IMR-90 (cell line): ENCODE measurements around the gene VPS13A. TPM values are rescaled to one million over a fixed set of nuclear protein-coding genes. Genes with fewer than 3 reads are reported as not detected.

Experiments used
- ATAC-seq: fragments of 200-7000 bp; cut with Tn5 transposase; 2 replicates; pipeline ENCODE4 v1.9.1; 2020; ENCODE audit warnings: low read depth, mild to moderate bottlenecking, moderate library complexity
- BruUV-seq: library from RNA; stranded (reverse); fragments of 400-500 nt; replicated peaks from 2 replicates; lab custom pipeline; 2021; lab: Mats Ljungman, UMichigan
- CTCF ChIA-PET: fragments of 300-600 bp; formaldehyde crosslinking; extraction: SDS; loops from one replicate; lab custom pipeline; 2021; ENCODE audit warnings: antibody characterized with exemption; lab: Yijun Ruan, JAX
- POLR2A ChIA-PET: fragments of 300-600 bp; sonication (Branson Sonifier 250); formaldehyde crosslinking; loops from one replicate; lab custom pipeline; 2022; ENCODE audit warnings: antibody characterized with exemption; ENCODE audit not compliant: unreplicated experiment; lab: Charles Lee
- DNase-seq: peaks from one replicate; pipeline ENCODE4 v3.0.0; 2013
- H2AFZ ChIP-seq: replicated peaks from 2 replicates; pipeline ENCODE3; 2013; ENCODE audit warnings: low read length, mild to moderate bottlenecking; ENCODE audit not compliant: poor library complexity
- H2AK5ac ChIP-seq: 2 replicates; pipeline ENCODE4 v1.6.1; 2013; ENCODE audit warnings: low read depth, low read length, inconsistent platforms
- H2AK9ac ChIP-seq: replicated peaks from 2 replicates; pipeline ENCODE3; 2013; ENCODE audit warnings: mild to moderate bottlenecking, low read depth, low read length, moderate library complexity; ENCODE audit not compliant: poor library complexity
- H2BK120ac ChIP-seq: 2 replicates; pipeline ENCODE4 v1.6.1; 2013; ENCODE audit warnings: low read depth, low read length, inconsistent platforms
- H2BK15ac ChIP-seq: 3 replicates; pipeline ENCODE4 v1.6.1; 2013; ENCODE audit warnings: low read depth, low read length, inconsistent platforms
- H2BK20ac ChIP-seq: 2 replicates; pipeline ENCODE4 v1.6.1; 2013; ENCODE audit warnings: low read depth, mild to moderate bottlenecking, inconsistent platforms, low read length, moderate library complexity
- H2BK5ac ChIP-seq: 2 replicates; pipeline ENCODE4 v1.6.1; 2013; ENCODE audit warnings: mild to moderate bottlenecking, low read depth, low read length, inconsistent platforms; ENCODE audit not compliant: poor library complexity, severe bottlenecking
- H3K14ac ChIP-seq: replicated peaks from 2 replicates; pipeline ENCODE4 v1.6.1; 2013; ENCODE audit warnings: low read depth, low read length, inconsistent platforms
- H3K18ac ChIP-seq: 2 replicates; pipeline ENCODE4 v1.6.1; 2013; ENCODE audit warnings: low read depth, low read length, control low read depth
- H3K23ac ChIP-seq: 2 replicates; pipeline ENCODE4 v1.6.1; 2013; ENCODE audit warnings: low read depth, low read length, inconsistent platforms
- H3K27ac ChIP-seq: 2 replicates; pipeline ENCODE4 v1.5.1; 2013; ENCODE audit warnings: mild to moderate bottlenecking, control low read depth, low read length; ENCODE audit not compliant: insufficient read depth
- H3K27me3 ChIP-seq: 2 replicates; pipeline ENCODE4 v1.6.1; 2013; ENCODE audit warnings: low read length; ENCODE audit not compliant: control insufficient read depth, insufficient read depth
- H3K36me3 ChIP-seq: 2 replicates; pipeline ENCODE4 v1.6.1; 2013; ENCODE audit warnings: low read length, mixed read lengths; ENCODE audit not compliant: control insufficient read depth, insufficient read depth
- H3K4ac ChIP-seq: 2 replicates; pipeline ENCODE4 v1.6.1; 2013; ENCODE audit warnings: low read depth, low read length, inconsistent platforms
- H3K4me1 ChIP-seq: 2 replicates; pipeline ENCODE4 v1.6.1; 2013; ENCODE audit warnings: low read length, mixed read lengths; ENCODE audit not compliant: control insufficient read depth, insufficient read depth
- H3K4me2 ChIP-seq: 2 replicates; pipeline ENCODE4 v1.6.1; 2013; ENCODE audit warnings: low read depth, mild to moderate bottlenecking, control low read depth, low read length, moderate library complexity
- H3K4me3 ChIP-seq: 2 replicates; pipeline ENCODE4 v1.5.1; 2013; ENCODE audit warnings: low read depth, mild to moderate bottlenecking, control low read depth, low read length, moderate library complexity; ENCODE audit not compliant: insufficient read depth
- H3K56ac ChIP-seq: 2 replicates; pipeline ENCODE4 v1.6.1; 2013; ENCODE audit warnings: low read length, inconsistent platforms; ENCODE audit not compliant: insufficient read depth; ENCODE audit errors: extremely low read depth
- H3K79me1 ChIP-seq, 2 experiments: 2 replicates each; pipeline ENCODE4 v1.6.1; 2013; ENCODE audit warnings: low read length in 2 of 2, inconsistent platforms in 1 of 2, low read depth in 1 of 2
- H3K9ac ChIP-seq: 2 replicates; pipeline ENCODE4 v1.6.1; 2013; ENCODE audit warnings: low read depth, low read length, control low read depth
- H3K9me1 ChIP-seq: 2 replicates; pipeline ENCODE4 v1.6.1; 2013; ENCODE audit warnings: low read length, inconsistent platforms; ENCODE audit not compliant: insufficient read depth
- H3K9me3 ChIP-seq: 2 replicates; pipeline ENCODE4 v1.6.1; 2013; ENCODE audit warnings: low read length; ENCODE audit not compliant: control insufficient read depth, insufficient read depth
- H4K20me1 ChIP-seq: 2 replicates; pipeline ENCODE4 v1.6.1; 2013; ENCODE audit warnings: low read length, inconsistent platforms; ENCODE audit not compliant: insufficient read depth
- H4K5ac ChIP-seq: 2 replicates; pipeline ENCODE4 v1.6.1; 2013; ENCODE audit warnings: mild to moderate bottlenecking, low read depth, low read length, control low read depth
- H4K8ac ChIP-seq, 2 experiments: 2 replicates each; pipeline ENCODE4 v1.6.1; 2013; ENCODE audit warnings: low read depth in 2 of 2, low read length in 2 of 2, control low read depth in 1 of 2, inconsistent platforms in 1 of 2
- H4K91ac ChIP-seq: 2 replicates; pipeline ENCODE4 v1.6.1; 2013; ENCODE audit warnings: low read depth, low read length, inconsistent platforms; ENCODE audit not compliant: insufficient read depth
- SMC3 ChIP-seq: fragments of 150-350 bp; IDR thresholded peaks from 2 replicates; pipeline ENCODE4 v1.6.1; 2016; ENCODE audit warnings: low read depth, mild to moderate bottlenecking, antibody characterized with exemption, low read length, moderate library complexity
- WGBS, 2 experiments: methylation state at CpG; one replicate each; pipeline versions ENCODE4 v1.1.5 to v1.1.7; 2013; ENCODE audit warnings: missing lambda C conversion rate in 2 of 2; ENCODE audit not compliant: insufficient read length in 1 of 2; ENCODE audit errors: extremely low coverage in 2 of 2; 5-methylcytosine and 5-hydroxymethylcytosine counted together
- dilution Hi-C: fragments of 300-500 bp; cut with HindIII; formaldehyde crosslinking; loops from one replicate; pipeline ENCODE4 v1.14.3; 2018; ENCODE audit warnings: low sequenced_read_pairs; ENCODE audit not compliant: unreplicated experiment
- in situ Hi-C: fragments of 300-500 bp; cut with MboI; formaldehyde crosslinking; loops from 3 replicates; pipeline ENCODE4 v1.14.3; 2019; ENCODE audit warnings: low sequenced_read_pairs, inconsistent platforms, mixed read lengths
- intact Hi-C: fragments of 100-400 bp; cut with micrococcal nuclease; formaldehyde crosslinking; loops from 2 replicates; pipeline ENCODE4 v1.10.0; 2022
- polyA plus RNA-seq, 3 experiments: library from polyadenylated mRNA; depleted of rRNA; stranded (reverse); fragments of >200 nt; gene quantifications; 2 replicates each; pipeline ENCODE4 v1.2.3, GENCODE V29; 2012; ENCODE audit warnings: low replicate concordance in 1 of 3
- total RNA-seq: library from RNA; depleted of rRNA; stranded (reverse); fragments of >200 nt; gene quantifications from 2 replicates; pipeline ENCODE4 v1.2.3, GENCODE V29; 2012

VPS13A gene
- total and polyA plus RNA-seq, 2 of the 4 experiments (the other 2 are of a cell fraction): 10.4 to 26.5 TPM

GRCh38 chr9:77391834-77392233, 214.5 kb downstream of the VPS13A start:
- H3K56ac ChIP-seq: no peak overlapping the region
- no peaks in the 10 kb centered on the region for H3K79me1 ChIP-seq
- no peaks in the 10 kb centered on the region for H3K27me3 ChIP-seq
- no peak overlapping the region for H3K4me2 ChIP-seq
- ChIA-PET POLR2A (no interaction called here), CTCF (no interaction called here)
- dilution Hi-C loops: no loop called here
- in situ Hi-C loops: no loop called here
- no peak for ATAC-seq
- H4K8ac ChIP-seq: no peak overlapping the region
- no peak for TF ChIP-seq SMC3
- no TSS peak for BruUV-seq
- no peak overlapping the region for H3K9ac ChIP-seq
- intact Hi-C loops: no loop called here
- no peaks in the 10 kb centered on the region for H3K9me3 ChIP-seq
- no peaks in the 10 kb centered on the region for H3K9me1 ChIP-seq
- no peak overlapping the region for H3K4me3 ChIP-seq
- no peak overlapping the region for H2AK5ac ChIP-seq
- no peak overlapping the region for H2BK20ac ChIP-seq
- no peak overlapping the region for H3K4ac ChIP-seq
- H2BK5ac ChIP-seq: no peak overlapping the region
- no peak overlapping the region for H3K14ac ChIP-seq
- WGBS, 2 experiments: no CpG with 5 or more reads among the region's 3 CpGs
- H3K4me1 ChIP-seq: no peaks in the 10 kb centered on the region
- no peaks in the 10 kb centered on the region for H4K20me1 ChIP-seq
- H3K36me3 ChIP-seq: peaks cover 3% of the 10 kb centered on the region; the same call in 1 of the 2 replicates
- H3K23ac ChIP-seq: no peak overlapping the region
- H2BK15ac ChIP-seq: no peak overlapping the region
- no peak overlapping the region for H4K91ac ChIP-seq
- no peak for DNase-seq
- no peak overlapping the region for H3K27ac ChIP-seq
- H2AFZ ChIP-seq: no peak overlapping the region
- H4K5ac ChIP-seq: no peak overlapping the region
- H2AK9ac ChIP-seq: no peak overlapping the region
- no peak overlapping the region for H2BK120ac ChIP-seq
- no peak overlapping the region for H3K18ac ChIP-seq
